Effector memory CD8-positive, alpha-beta T cell (primary cell): ENCODE measurements around the gene ZNF407.

Experiments
- ATAC-seq: fragments of 150-1000 bp; cut with Tn5 transposase; replicated peaks from 2 replicates; pipeline ENCODE4 v1.10.0; 2021; ENCODE audit warnings: mild to moderate bottlenecking, moderate library complexity
- DNase-seq, 3 experiments: peaks; one replicate each; pipeline ENCODE4 v3.0.0; 2021
- H3K27ac Mint-ChIP-seq, 2 donors: one replicate each; pipeline ENCODE4 v1.8.0; 2022; ENCODE audit warnings: mild to moderate bottlenecking in 2 of 2, mixed read lengths in 2 of 2, moderate library complexity in 2 of 2
- H3K27me3 Mint-ChIP-seq, 2 donors: one replicate each; pipeline ENCODE4 v1.8.0; 2022; ENCODE audit warnings: mixed read lengths in 2 of 2
- H3K36me3 Mint-ChIP-seq: one replicate; pipeline ENCODE4 v1.8.0; 2022; ENCODE audit warnings: mild to moderate bottlenecking, moderate library complexity, mixed read lengths; ENCODE audit not compliant: insufficient read depth
- H3K4me1 Mint-ChIP-seq, 2 donors: one replicate each; pipeline ENCODE4 v1.8.0; 2022; ENCODE audit warnings: low read depth in 2 of 2, mixed read lengths in 2 of 2
- H3K4me3 Mint-ChIP-seq, 2 donors: one replicate each; pipeline ENCODE4 v1.8.0; 2022; ENCODE audit warnings: mild to moderate bottlenecking in 2 of 2, mixed read lengths in 2 of 2, moderate library complexity in 2 of 2
- H3K9me3 Mint-ChIP-seq, 2 donors: one replicate each; pipeline ENCODE4 v1.8.0; 2022; ENCODE audit warnings: mixed read lengths in 2 of 2

The ZNF407 gene

DNA sequence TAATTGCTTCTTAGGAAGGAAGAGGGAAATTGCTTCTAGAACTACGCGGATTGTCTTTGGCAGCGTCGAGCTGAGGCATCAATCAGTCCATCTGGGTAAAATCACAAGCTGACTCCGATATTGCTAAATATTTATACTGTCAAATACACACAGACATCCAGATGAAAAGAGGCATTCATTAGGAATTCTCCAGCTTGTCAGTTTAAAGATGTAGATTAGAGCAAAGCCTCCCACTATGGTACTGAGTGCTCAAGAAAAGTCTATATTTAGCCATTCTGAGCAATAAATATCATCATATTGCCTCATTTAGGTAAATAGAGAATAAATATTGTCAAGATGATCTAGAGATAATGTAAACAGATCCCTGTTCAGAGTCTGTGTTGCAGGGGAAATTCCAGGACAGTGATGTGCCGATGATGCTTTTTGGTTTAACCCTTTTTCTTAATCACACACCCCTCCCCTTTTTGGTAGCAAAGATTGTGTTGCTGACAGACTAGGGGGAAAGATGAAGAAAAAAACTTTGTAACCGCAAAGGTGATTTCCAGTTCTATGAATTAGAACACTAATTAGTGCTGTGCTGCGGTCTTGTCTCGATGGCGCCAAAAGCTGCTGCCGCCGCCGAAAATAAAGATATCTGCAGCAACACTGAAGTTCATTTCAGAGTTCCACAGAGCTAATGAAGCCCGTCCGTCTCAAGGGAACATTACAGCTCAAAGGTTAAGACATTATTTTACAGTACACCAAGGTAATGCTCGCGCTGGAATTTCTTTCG lies 439.4 kb downstream of the ZNF407 start:
- Mint-ChIP-seq H3K27ac (peak overlapping the region in 1 of 2 donors; percentile 69), H3K27me3 (no peaks in the 10 kb centered on the region), H3K4me1 (peaks cover 2 to 10% of the 10 kb centered on the region in 2 donors), H3K4me3 (peak overlapping the region in 1 of 2 donors; percentile 13), H3K9me3 (no peaks in the 10 kb centered on the region), H3K36me3 (no peaks in the 10 kb centered on the region)
- DNase-seq (peak in 1 of 3 experiments; percentile 11), ATAC-seq (peak; percentile 88)

GRCh38 chr18:75037689-75037955 lies 440.0 kb downstream of the ZNF407 start:
- no peak for DNase-seq
- Mint-ChIP-seq H3K27ac (peak overlapping the region in 1 of 2 donors; percentile 69), H3K9me3 (no peaks in the 10 kb centered on the region), H3K27me3 (no peaks in the 10 kb centered on the region), H3K4me3 (peak overlapping the region in 1 of 2 donors; percentile 10), H3K36me3 (no peaks in the 10 kb centered on the region), H3K4me1 (peaks cover 2 to 10% of the 10 kb centered on the region in 2 donors)
- ATAC-seq, result no peak

GRCh38 chr18:75041586-75041985 lies 443.9 kb downstream of the ZNF407 start:
- H3K4me1 Mint-ChIP-seq, result peaks cover 2 to 4% of the 10 kb centered on the region in 2 donors
- no peak overlapping the region for H3K27ac Mint-ChIP-seq
- H3K27me3 Mint-ChIP-seq, result no peaks in the 10 kb centered on the region
- H3K36me3 Mint-ChIP-seq, result no peaks in the 10 kb centered on the region
- no peaks in the 10 kb centered on the region for H3K9me3 Mint-ChIP-seq
- ATAC-seq, result no peak
- H3K4me3 Mint-ChIP-seq, result no peak overlapping the region
- DNase-seq, result no peak

GRCh38 chr18:75043478-75043877 lies 445.8 kb downstream of the ZNF407 start:
- Mint-ChIP-seq H3K4me3 (no peak overlapping the region), H3K4me1 (peaks cover 2 to 4% of the 10 kb centered on the region in 2 donors), H3K36me3 (no peaks in the 10 kb centered on the region), H3K27ac (no peak overlapping the region), H3K27me3 (no peaks in the 10 kb centered on the region), H3K9me3 (no peaks in the 10 kb centered on the region)
- no peak for DNase-seq
- no peak for ATAC-seq

DNA sequence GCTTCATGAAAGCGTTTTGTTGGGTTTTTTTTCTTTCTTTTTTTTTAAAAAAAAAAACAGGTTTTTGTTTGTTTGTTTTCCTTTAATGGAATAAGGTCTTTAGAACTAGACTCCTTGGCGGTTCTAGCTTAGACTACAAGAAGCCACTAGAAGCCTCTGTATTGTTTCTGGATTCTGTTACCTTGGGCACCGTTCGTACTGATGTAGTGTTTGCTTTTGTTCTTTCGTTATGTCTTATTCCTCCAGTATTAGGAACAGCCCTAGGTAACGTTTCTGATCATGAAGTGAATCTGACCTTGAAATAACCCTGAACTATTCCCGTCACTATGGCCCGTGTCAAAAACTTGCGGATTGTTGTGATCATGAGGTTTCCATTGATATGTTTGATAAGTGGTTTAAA lies 446.6 kb downstream of the ZNF407 start:
- H3K36me3 Mint-ChIP-seq, result no peaks in the 10 kb centered on the region
- ATAC-seq, result no peak
- peaks cover 2 to 4% of the 10 kb centered on the region in 2 donors for H3K4me1 Mint-ChIP-seq
- H3K27ac Mint-ChIP-seq, result no peak overlapping the region
- H3K4me3 Mint-ChIP-seq, result no peak overlapping the region
- no peaks in the 10 kb centered on the region for H3K27me3 Mint-ChIP-seq
- no peaks in the 10 kb centered on the region for H3K9me3 Mint-ChIP-seq
- no peak for DNase-seq

- ATAC-seq, result no peak
- no peaks in the 10 kb centered on the region for H3K27me3 Mint-ChIP-seq
Measured at GRCh38 chr18:75044791-75045190, 447.1 kb downstream of the ZNF407 start.

DNA sequence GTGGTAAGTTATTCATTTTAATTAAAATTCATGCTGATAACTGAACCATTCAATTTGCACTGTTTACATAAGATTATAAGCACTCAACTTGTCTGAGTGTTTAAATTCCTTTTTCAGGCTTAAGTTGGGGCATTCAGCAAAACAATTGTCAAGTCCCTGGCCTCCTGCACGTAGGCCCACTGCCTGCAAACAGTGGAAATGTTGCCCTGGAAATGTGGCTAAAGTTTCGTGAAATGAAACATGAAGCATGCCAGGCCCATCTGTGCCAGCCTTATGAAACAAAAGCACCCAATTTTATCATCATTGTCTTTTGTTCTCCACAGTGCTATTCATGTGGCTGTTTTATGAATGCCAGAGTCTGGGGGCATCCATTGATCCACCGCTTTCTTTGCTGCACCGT lies 447.6 kb downstream of the ZNF407 start:
- no peak for ATAC-seq
- H3K36me3 Mint-ChIP-seq, result no peaks in the 10 kb centered on the region
- peaks cover 2 to 8% of the 10 kb centered on the region in 2 donors for H3K4me1 Mint-ChIP-seq
- no peaks in the 10 kb centered on the region for H3K27me3 Mint-ChIP-seq
- no peak overlapping the region for H3K4me3 Mint-ChIP-seq
- H3K9me3 Mint-ChIP-seq, result no peaks in the 10 kb centered on the region
- no peak for DNase-seq
- no peak overlapping the region for H3K27ac Mint-ChIP-seq

More at GRCh38 chr18:75044791-75045190, 447.1 kb downstream of the ZNF407 start:
- Mint-ChIP-seq H3K4me1 (peaks cover 2 to 8% of the 10 kb centered on the region in 2 donors), H3K4me3 (no peak overlapping the region), H3K36me3 (no peaks in the 10 kb centered on the region), H3K27ac (no peak overlapping the region), H3K9me3 (no peaks in the 10 kb centered on the region)
- no peak for DNase-seq

DNA sequence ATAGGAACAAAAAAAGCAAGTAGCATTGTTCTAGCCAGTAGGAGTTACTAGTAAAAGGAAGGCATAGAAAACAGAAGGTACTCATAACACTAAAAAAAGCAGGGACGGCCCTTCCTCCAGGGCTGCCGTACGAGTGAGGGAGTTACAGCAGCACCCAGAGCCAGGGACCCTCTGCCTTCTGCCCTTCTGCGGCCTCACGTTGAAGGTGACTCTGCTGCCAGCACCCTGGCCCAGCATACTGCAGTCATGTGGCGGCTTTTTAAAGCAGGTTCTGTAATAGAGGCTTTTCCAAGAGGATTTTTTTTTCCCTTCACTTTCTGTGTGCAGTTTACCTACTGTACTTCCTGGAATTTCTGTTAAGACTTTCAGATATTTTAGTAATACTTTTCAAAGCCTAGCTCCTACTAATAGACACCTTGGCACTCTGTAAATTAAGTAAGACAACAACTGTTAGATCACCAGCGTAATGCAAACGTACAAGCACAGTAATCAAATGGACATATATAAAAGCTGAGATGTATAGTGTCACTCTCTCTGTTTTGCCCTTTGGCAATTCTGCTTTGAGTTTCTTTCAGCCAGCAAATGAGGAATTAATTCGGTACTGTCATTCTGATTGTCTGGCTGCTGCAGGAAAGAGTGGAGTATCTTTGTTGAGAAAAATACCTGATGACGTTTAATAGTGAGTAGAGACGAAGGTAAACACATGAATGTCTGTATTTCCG lies 449.7 kb downstream of the ZNF407 start:
- Mint-ChIP-seq H3K27ac (no peak overlapping the region), H3K36me3 (no peaks in the 10 kb centered on the region), H3K27me3 (no peaks in the 10 kb centered on the region), H3K4me1 (peaks cover 0 to 3% of the 10 kb centered on the region in 2 donors), H3K9me3 (no peaks in the 10 kb centered on the region), H3K4me3 (no peak overlapping the region)
- no peak for DNase-seq
- ATAC-seq, result no peak

DNA sequence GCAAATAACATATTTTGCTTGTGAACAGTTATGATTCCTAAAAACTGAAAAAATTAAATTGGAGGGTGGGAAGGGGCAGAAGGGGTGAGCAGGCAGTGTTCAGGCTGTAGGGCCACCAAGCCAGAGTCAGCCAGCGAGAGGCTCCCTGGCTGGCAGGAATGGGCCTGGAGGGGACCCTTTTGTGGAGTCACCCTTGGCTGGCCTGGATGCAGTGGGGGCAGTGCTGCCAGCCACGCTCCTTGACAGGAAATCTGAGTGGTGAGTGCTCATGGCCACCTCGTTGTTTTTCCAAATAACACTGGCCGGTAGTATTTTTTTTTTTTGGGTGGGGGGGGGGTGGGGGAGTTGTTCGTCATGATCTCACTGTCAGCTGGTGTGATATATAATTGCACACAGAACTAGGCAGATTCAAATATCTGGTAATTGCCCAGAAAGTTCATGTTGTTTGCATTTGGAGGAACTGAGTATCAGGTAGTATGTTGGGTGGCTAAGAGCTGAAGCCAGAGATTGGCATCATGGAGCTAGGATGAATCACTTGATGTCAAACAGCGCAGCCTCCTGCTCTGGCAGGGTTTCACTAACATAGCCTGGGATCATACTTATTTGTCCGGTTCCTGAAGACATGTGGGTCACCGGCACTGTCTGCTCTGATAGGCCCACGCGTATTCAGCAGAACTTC lies 451.2 kb downstream of the ZNF407 start:
- ATAC-seq, result no peak

GRCh38 chr18:75049455-75049789 lies 451.8 kb downstream of the ZNF407 start:
- H3K4me1 Mint-ChIP-seq, result peaks cover 0 to 3% of the 10 kb centered on the region in 2 donors
- DNase-seq (no peak), ATAC-seq (no peak)
- peak overlapping the region in 1 of 2 donors; percentile 39 for H3K27ac Mint-ChIP-seq
- no peak overlapping the region for H3K4me3 Mint-ChIP-seq
- no peaks in the 10 kb centered on the region for H3K9me3 Mint-ChIP-seq
- no peaks in the 10 kb centered on the region for H3K36me3 Mint-ChIP-seq
- H3K27me3 Mint-ChIP-seq, result no peaks in the 10 kb centered on the region

More for the DNA sequence above, 451.2 kb downstream of the ZNF407 start:
- no peak overlapping the region for H3K4me3 Mint-ChIP-seq
- peaks cover 0 to 3% of the 10 kb centered on the region in 2 donors for H3K4me1 Mint-ChIP-seq
- no peak for DNase-seq
- H3K9me3 Mint-ChIP-seq, result no peaks in the 10 kb centered on the region
- no peaks in the 10 kb centered on the region for H3K27me3 Mint-ChIP-seq
- no peaks in the 10 kb centered on the region for H3K36me3 Mint-ChIP-seq
- H3K27ac Mint-ChIP-seq, result peak overlapping the region; percentile 2 to 39

DNA sequence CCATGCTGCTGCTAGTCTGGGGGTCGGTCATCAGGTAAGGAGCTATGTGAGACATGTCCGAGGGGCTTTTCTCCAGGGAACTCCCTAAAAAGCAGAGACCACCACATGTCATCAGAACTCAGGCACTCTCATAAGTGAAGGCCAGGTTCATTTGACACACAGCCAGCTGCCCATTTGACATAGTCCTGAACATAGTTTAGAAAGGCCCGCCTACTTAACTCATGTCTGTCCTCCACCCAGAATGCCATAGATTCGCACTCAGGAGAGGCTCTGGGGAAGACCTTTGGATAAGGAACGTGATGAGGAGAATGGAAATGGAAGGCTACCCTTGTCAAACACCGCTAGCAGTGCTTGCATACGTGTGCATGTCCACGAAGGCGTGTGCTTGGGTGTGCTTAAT lies 454.1 kb downstream of the ZNF407 start:
- Mint-ChIP-seq H3K27ac (no peak overlapping the region), H3K27me3 (no peaks in the 10 kb centered on the region), H3K4me3 (no peak overlapping the region), H3K4me1 (peaks cover 1 to 3% of the 10 kb centered on the region in 2 donors), H3K9me3 (no peaks in the 10 kb centered on the region), H3K36me3 (no peaks in the 10 kb centered on the region)
- ATAC-seq, result no peak
- no peak for DNase-seq

DNA sequence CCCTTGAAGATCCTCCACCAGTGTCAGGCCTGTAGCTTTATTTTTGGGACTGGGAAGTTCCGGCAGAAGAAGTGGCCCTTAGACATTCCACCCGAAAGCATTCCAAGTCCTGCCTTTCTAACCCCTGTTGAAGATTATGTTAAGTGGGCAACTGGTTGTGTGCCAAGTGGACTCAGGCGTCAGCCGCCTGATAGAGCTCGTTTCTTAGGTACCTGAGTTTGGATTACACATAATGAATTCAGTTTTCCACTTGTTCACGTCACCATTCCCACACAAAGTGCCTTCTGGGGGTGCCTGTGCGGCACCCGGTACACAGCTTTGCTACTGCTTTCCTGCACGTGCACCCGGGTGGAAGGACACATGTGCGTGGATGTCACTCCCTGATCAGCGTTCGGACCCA lies 454.8 kb downstream of the ZNF407 start:
- Mint-ChIP-seq H3K27ac (no peak overlapping the region), H3K9me3 (no peaks in the 10 kb centered on the region), H3K27me3 (no peaks in the 10 kb centered on the region), H3K36me3 (no peaks in the 10 kb centered on the region), H3K4me1 (peaks cover 1 to 3% of the 10 kb centered on the region in 2 donors), H3K4me3 (no peak overlapping the region)
- DNase-seq (no peak), ATAC-seq (no peak)

DNA sequence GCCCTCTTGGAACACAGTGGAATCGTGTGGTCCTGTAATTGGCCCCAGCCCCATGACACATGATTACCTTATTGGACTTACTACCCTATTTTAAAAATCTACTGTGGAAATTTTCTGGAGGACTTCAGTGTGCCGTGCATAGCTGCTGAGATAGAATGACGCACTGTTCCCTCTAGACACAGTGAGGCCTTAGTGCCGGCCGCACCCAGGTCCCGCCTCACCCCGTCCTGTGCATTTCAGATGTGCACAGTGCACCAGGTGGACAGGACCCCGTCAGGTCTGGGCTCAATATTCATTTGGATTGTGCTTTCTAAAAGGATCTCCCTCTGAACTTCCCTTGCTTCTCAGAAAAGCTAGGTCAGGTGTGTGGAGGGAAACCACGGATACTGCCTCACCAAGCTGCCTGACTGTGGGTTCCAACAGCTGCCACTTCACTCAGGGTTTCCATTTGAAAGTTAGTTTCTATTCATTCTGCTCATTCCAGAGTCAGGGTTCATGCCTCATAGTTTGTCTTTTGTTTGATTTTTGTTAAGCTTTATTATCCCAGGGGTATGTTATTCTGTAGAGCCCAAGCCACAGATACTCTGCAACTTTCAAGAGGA lies 455.5 kb downstream of the ZNF407 start:
- Mint-ChIP-seq H3K4me1 (peaks cover 1 to 3% of the 10 kb centered on the region in 2 donors), H3K9me3 (no peaks in the 10 kb centered on the region), H3K27me3 (no peaks in the 10 kb centered on the region), H3K36me3 (no peaks in the 10 kb centered on the region), H3K27ac (no peak overlapping the region), H3K4me3 (no peak overlapping the region)
- DNase-seq (no peak), ATAC-seq (no peak)
